ENCODE measurements around the gene GPC6. TPM values are rescaled to one million over a fixed set of nuclear protein-coding genes. Genes with fewer than 3 reads are reported as not detected.

The GPC6 gene
- polyA plus RNA-seq, 1 donor from 2014 or later, result 9.0 TPM

DNA sequence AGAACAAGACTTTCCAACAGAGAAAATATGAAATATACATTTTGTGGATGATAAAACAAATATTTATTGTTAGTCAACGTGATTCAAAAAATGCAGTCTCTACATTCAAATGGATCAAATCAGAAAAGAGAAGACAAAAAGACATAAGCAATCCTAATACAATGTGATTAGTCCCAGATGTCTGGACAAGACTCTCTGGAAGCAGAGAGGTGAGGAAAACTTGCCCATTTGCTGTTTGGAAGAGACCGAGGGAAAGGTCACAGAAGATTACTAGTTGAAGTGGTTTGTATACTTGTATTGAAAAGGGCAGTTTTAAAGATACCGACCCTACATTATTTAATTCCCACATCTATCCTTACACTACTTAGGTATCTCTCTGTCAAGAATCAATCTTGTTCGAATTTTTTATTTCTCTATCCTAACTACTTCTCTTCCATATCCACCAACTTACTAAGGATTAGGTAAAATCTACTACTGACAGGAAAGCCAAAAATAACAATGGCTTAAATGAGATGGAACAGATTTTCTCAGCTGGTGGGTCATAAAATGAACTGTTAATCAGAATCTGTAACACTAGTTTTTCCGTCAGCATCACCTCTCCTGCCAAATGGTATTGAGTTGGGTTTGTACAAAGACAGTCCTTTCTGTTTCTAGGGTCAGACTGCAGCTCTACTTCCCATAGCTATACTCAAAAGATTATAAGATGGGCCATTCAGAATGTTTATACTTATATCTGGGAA, 755.7 kb downstream of the GPC6 start:
- H3K36me3 ChIP-seq (ENCODE audit: insufficient read depth, low read length), result no peaks in the 10 kb centered on the region
- no peak for TF ChIP-seq POLR2AphosphoS5 (IDR thresholded peaks at IDR 0.05)
- TF ChIP-seq RAD21 (conservative IDR thresholded peaks at IDR 0.05), result no peak
- H3K79me2 ChIP-seq (replicated peaks; ENCODE audit: insufficient read depth, low read length), result no peaks in the 10 kb centered on the region
- H3F3A ChIP-seq (ENCODE audit: insufficient read depth, low read length, poor library complexity, severe bottlenecking), result peaks cover 3% of the 10 kb centered on the region
- no peak overlapping the region for H3K4me3 ChIP-seq (ENCODE audit: low read length)
- H3K27ac ChIP-seq (ENCODE audit: low read length), result peak overlapping the region; percentile 40
- no peaks in the 10 kb centered on the region for H4K20me1 ChIP-seq (ENCODE audit: insufficient read depth)
- no peaks in the 10 kb centered on the region for H3K9me2 ChIP-seq (ENCODE audit: insufficient read depth, low read length)
- H3K9me3 ChIP-seq (ENCODE audit: low read length), result no peaks in the 10 kb centered on the region
- H2AFZ ChIP-seq (ENCODE audit: low read depth, low read length), result no peak overlapping the region
- no peaks in the 10 kb centered on the region for H3K27me3 ChIP-seq (ENCODE audit: insufficient read depth, low read depth, low read length)
- H3K4me2 ChIP-seq (ENCODE audit: low read length), result peak overlapping the region; percentile 17
- no peak overlapping the region for H3K9ac ChIP-seq (ENCODE audit: low read length)

DNA sequence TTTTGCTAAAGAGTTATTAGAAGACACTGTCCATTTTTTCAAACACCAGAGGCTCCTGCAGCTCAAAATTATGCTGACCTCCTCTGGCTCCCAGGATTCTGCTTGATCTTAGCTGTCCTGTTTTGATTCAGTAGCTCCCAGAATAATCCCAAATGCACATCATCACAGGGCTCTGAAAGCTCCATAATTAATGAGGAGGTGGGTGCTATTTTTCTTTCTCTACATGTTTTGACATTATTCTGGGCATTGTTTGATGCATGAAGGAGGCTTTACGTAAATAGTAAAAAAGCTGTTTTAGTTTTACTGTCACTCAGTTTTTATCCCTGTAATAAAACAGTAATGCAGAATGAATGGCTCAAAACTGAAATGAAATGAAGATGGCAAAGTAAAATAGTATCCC, 757.4 kb downstream of the GPC6 start:
- TF ChIP-seq POLR2AphosphoS5 (IDR thresholded peaks at IDR 0.05), result no peak
- no peak for TF ChIP-seq MXI1 (conservative IDR thresholded peaks at IDR 0.05; ENCODE audit: poor library complexity, severe bottlenecking)
- H3K4me2 ChIP-seq (ENCODE audit: low read length), result no peak overlapping the region
- no peaks in the 10 kb centered on the region for H3K9me2 ChIP-seq (ENCODE audit: insufficient read depth, low read length)

DNA sequence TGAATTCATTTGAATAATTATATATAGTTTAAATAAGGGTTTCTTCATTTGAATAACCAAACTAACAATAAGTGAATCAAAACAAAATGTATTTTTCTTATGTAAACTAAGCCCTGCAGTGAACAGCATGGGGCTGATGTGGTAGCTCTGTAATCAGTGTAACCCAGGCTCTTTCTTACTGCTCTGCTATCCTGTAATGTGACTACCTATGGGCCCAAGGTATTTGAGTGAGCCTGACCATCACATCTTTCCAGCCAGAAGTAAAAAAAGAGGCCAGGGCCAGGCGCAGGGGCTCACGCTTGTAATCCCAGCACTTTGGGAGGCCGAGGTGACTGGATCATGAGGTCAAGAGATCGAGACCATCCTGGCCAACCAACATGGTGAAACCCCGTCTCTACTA, 758.3 kb downstream of the GPC6 start:
- Histone ChIP-seq H3F3A (ENCODE audit: insufficient read depth, low read length, poor library complexity, severe bottlenecking) (peaks cover 3% of the 10 kb centered on the region), H4K20me1 (ENCODE audit: insufficient read depth) (no peaks in the 10 kb centered on the region), H3K79me2 (replicated peaks; ENCODE audit: insufficient read depth, low read length) (no peaks in the 10 kb centered on the region), H3K27me3 (ENCODE audit: insufficient read depth, low read depth, low read length) (no peaks in the 10 kb centered on the region), H2AFZ (ENCODE audit: low read depth, low read length) (no peak overlapping the region), H3K9me2 (ENCODE audit: insufficient read depth, low read length) (no peaks in the 10 kb centered on the region), H3K9ac (ENCODE audit: low read length) (no peak overlapping the region), H3K36me3 (ENCODE audit: insufficient read depth, low read length) (no peaks in the 10 kb centered on the region), H3K4me2 (ENCODE audit: low read length) (no peak overlapping the region), H3K4me3 (ENCODE audit: low read length) (no peak overlapping the region), H3K9me3 (ENCODE audit: low read length) (no peaks in the 10 kb centered on the region), H3K27ac (ENCODE audit: low read length) (no peak overlapping the region)
- TF ChIP-seq EP300 (conservative IDR thresholded peaks at IDR 0.05; ENCODE audit: poor library complexity, severe bottlenecking) (no peak), MXI1 (conservative IDR thresholded peaks at IDR 0.05; ENCODE audit: poor library complexity, severe bottlenecking) (no peak)
- TF ChIP-seq, protein P1, sequence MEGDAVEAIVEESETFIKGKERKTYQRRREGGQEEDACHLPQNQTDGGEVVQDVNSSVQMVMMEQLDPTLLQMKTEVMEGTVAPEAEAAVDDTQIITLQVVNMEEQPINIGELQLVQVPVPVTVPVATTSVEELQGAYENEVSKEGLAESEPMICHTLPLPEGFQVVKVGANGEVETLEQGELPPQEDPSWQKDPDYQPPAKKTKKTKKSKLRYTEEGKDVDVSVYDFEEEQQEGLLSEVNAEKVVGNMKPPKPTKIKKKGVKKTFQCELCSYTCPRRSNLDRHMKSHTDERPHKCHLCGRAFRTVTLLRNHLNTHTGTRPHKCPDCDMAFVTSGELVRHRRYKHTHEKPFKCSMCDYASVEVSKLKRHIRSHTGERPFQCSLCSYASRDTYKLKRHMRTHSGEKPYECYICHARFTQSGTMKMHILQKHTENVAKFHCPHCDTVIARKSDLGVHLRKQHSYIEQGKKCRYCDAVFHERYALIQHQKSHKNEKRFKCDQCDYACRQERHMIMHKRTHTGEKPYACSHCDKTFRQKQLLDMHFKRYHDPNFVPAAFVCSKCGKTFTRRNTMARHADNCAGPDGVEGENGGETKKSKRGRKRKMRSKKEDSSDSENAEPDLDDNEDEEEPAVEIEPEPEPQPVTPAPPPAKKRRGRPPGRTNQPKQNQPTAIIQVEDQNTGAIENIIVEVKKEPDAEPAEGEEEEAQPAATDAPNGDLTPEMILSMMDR (IDR thresholded peaks at IDR 0.05; ENCODE audit: poor library complexity, severe bottlenecking), result no peak

More for the DNA sequence above, 757.4 kb downstream of the GPC6 start:
- Histone ChIP-seq H3K4me3 (ENCODE audit: low read length) (no peak overlapping the region), H3K36me3 (ENCODE audit: insufficient read depth, low read length) (no peaks in the 10 kb centered on the region), H3K27me3 (ENCODE audit: insufficient read depth, low read depth, low read length) (no peaks in the 10 kb centered on the region), H3K27ac (ENCODE audit: low read length) (no peak overlapping the region), H3K9me3 (ENCODE audit: low read length) (no peaks in the 10 kb centered on the region), H2AFZ (ENCODE audit: low read depth, low read length) (no peak overlapping the region), H3F3A (ENCODE audit: insufficient read depth, low read length, poor library complexity, severe bottlenecking) (peaks cover 3% of the 10 kb centered on the region), H4K20me1 (ENCODE audit: insufficient read depth) (no peaks in the 10 kb centered on the region), H3K79me2 (replicated peaks; ENCODE audit: insufficient read depth, low read length) (no peaks in the 10 kb centered on the region), H3K9ac (ENCODE audit: low read length) (no peak overlapping the region)

DNA sequence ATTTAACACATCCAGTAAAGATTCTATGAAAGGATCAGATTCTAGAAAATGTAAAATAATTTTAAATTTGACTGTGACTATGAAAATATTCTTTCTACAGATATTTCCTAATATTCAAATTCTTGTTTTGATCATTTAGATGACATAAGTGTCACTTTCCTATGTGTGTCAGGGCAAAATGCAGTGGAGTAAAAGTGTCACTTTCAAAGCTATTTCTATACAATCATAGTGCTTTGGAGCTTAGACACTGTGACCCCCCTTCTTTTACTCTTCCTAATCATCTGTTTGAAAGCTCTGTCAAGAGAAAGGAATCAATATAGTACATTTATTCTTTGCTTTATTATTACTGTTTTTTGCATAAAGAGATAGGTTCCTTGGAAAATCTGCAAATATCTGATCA, 760.9 kb downstream of the GPC6 start:
- no peaks in the 10 kb centered on the region for H3K9me2 ChIP-seq (ENCODE audit: insufficient read depth, low read length)
- H3K4me3 ChIP-seq (ENCODE audit: low read length), result no peak overlapping the region
- H3K9me3 ChIP-seq (ENCODE audit: low read length), result no peaks in the 10 kb centered on the region
- no peaks in the 10 kb centered on the region for H3K79me2 ChIP-seq (replicated peaks; ENCODE audit: insufficient read depth, low read length)
- no peaks in the 10 kb centered on the region for H4K20me1 ChIP-seq (ENCODE audit: insufficient read depth)
- no peak overlapping the region for H2AFZ ChIP-seq (ENCODE audit: low read depth, low read length)
- TF ChIP-seq TAF1 (IDR thresholded peaks at IDR 0.05; ENCODE audit: low read depth), result no peak
- peak; percentile 96 for TF ChIP-seq EP300 (conservative IDR thresholded peaks at IDR 0.05; ENCODE audit: poor library complexity, severe bottlenecking)
- TF ChIP-seq POLR2AphosphoS5 (IDR thresholded peaks at IDR 0.05), result peak; percentile 80
- TF ChIP-seq, protein P2, sequence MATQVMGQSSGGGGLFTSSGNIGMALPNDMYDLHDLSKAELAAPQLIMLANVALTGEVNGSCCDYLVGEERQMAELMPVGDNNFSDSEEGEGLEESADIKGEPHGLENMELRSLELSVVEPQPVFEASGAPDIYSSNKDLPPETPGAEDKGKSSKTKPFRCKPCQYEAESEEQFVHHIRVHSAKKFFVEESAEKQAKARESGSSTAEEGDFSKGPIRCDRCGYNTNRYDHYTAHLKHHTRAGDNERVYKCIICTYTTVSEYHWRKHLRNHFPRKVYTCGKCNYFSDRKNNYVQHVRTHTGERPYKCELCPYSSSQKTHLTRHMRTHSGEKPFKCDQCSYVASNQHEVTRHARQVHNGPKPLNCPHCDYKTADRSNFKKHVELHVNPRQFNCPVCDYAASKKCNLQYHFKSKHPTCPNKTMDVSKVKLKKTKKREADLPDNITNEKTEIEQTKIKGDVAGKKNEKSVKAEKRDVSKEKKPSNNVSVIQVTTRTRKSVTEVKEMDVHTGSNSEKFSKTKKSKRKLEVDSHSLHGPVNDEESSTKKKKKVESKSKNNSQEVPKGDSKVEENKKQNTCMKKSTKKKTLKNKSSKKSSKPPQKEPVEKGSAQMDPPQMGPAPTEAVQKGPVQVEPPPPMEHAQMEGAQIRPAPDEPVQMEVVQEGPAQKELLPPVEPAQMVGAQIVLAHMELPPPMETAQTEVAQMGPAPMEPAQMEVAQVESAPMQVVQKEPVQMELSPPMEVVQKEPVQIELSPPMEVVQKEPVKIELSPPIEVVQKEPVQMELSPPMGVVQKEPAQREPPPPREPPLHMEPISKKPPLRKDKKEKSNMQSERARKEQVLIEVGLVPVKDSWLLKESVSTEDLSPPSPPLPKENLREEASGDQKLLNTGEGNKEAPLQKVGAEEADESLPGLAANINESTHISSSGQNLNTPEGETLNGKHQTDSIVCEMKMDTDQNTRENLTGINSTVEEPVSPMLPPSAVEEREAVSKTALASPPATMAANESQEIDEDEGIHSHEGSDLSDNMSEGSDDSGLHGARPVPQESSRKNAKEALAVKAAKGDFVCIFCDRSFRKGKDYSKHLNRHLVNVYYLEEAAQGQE (IDR thresholded peaks at IDR 0.05; ENCODE audit: borderline replicate concordance), result peak; percentile 51
- no peak overlapping the region for H3K27ac ChIP-seq (ENCODE audit: low read length)
- no peak overlapping the region for H3K9ac ChIP-seq (ENCODE audit: low read length)
- no peaks in the 10 kb centered on the region for H3K36me3 ChIP-seq (ENCODE audit: insufficient read depth, low read length)
- H3K27me3 ChIP-seq (ENCODE audit: insufficient read depth, low read depth, low read length), result no peaks in the 10 kb centered on the region
- no peaks in the 10 kb centered on the region for H3F3A ChIP-seq (ENCODE audit: insufficient read depth, low read length, poor library complexity, severe bottlenecking)
- no peak overlapping the region for H3K4me2 ChIP-seq (ENCODE audit: low read length)

All from neural cell (in vitro differentiated cells).